ENCODE measurements around the gene FAF2.

- no peak for TF ChIP-seq CTCF (IDR thresholded peaks at IDR 0.05 in 4 of 5, conservative IDR thresholded peaks at IDR 0.05 in 1 of 5)
- no peak for TF ChIP-seq POLR2A (IDR thresholded peaks at IDR 0.05)
Measured at GRCh38 chr5:176531902-176532493, 83.8 kb downstream of the FAF2 start.
